DMS114 treated with DMSO at 0.1 percent for 48 hours (cell line): ENCODE data around the gene GLOD5.

Experiments
- DNase-seq: peaks from one replicate; lab custom pipeline; 2025; ENCODE audit not compliant: unreplicated experiment; lab: John Stamatoyannopoulos, UW

Gene GLOD5

GRCh38 chrX:48761674-48762471 lies at the start of gene GLOD5:
GLOD5 (plus strand) TSS chrX:48761747; CDS start chrX:48761791, 44 bp downstream.
- DNase-seq: no peak

- DNase-seq: no peak
These were observed 49.5 kb upstream of the GLOD5 start for GRCh38 chrX:48711929-48712505.

GRCh38 chrX:48713847-48714246 lies 47.7 kb upstream of the GLOD5 start:
- no peak for DNase-seq

GRCh38 chrX:48714573-48714972 lies 47.0 kb upstream of the GLOD5 start:
- DNase-seq: no peak

- DNase-seq: no peak
These were observed 46.5 kb upstream of the GLOD5 start for GRCh38 chrX:48715072-48715471.

- no peak for DNase-seq
These were observed 45.6 kb upstream of the GLOD5 start for GRCh38 chrX:48715876-48716502.

- DNase-seq: no peak
These were observed 41.6 kb upstream of the GLOD5 start for GRCh38 chrX:48719958-48720357.

- no peak for DNase-seq
These were observed 40.8 kb upstream of the GLOD5 start for GRCh38 chrX:48720577-48721250.

- DNase-seq: no peak
These were observed 39.6 kb upstream of the GLOD5 start for GRCh38 chrX:48721916-48722315.

- no peak for DNase-seq
These were observed 35.0 kb upstream of the GLOD5 start for GRCh38 chrX:48726596-48726995.

GRCh38 chrX:48728653-48729052 lies 32.9 kb upstream of the GLOD5 start:
- DNase-seq: no peak

- no peak for DNase-seq
These were observed 25.2 kb upstream of the GLOD5 start for GRCh38 chrX:48736303-48736702.

- no peak for DNase-seq
These were observed 24.7 kb upstream of the GLOD5 start for GRCh38 chrX:48736878-48737212.

GRCh38 chrX:48737213-48737938 lies 24.2 kb upstream of the GLOD5 start:
- DNase-seq: peak; percentile 94

- no peak for DNase-seq
These were observed 23.6 kb upstream of the GLOD5 start for GRCh38 chrX:48737940-48738339.

- DNase-seq: no peak
These were observed 19.7 kb upstream of the GLOD5 start for GRCh38 chrX:48741834-48742233.

GRCh38 chrX:48745222-48745621 lies 16.3 kb upstream of the GLOD5 start:
- no peak for DNase-seq

- DNase-seq: no peak
These were observed 14.0 kb upstream of the GLOD5 start for GRCh38 chrX:48747415-48748016.

- no peak for DNase-seq
These were observed 12.4 kb upstream of the GLOD5 start for GRCh38 chrX:48749182-48749581.

- no peak for DNase-seq
These were observed 10.2 kb upstream of the GLOD5 start for GRCh38 chrX:48751343-48751742.

- no peak for DNase-seq
These were observed 9.0 kb upstream of the GLOD5 start for GRCh38 chrX:48752498-48752897.
